Osteocyte (in vitro differentiated cells): ENCODE measurements around the gene TPCN2. TPM values are rescaled to one million over a fixed set of nuclear protein-coding genes. Genes with fewer than 3 reads are reported as not detected.

ENCODE experiments used
- DNase-seq: peaks from one replicate; pipeline ENCODE4 v3.0.0; 2021; ENCODE audit warnings: mixed read lengths; ENCODE audit not compliant: unreplicated experiment; ENCODE audit errors: extremely low spot score
- H3K27ac Mint-ChIP-seq: one replicate; pipeline ENCODE4 v1.8.0; 2021; ENCODE audit warnings: mild to moderate bottlenecking, mixed read lengths; ENCODE audit not compliant: unreplicated experiment
- H3K27me3 Mint-ChIP-seq: one replicate; pipeline ENCODE4 v1.8.0; 2021; ENCODE audit warnings: mixed read lengths; ENCODE audit not compliant: unreplicated experiment
- H3K36me3 Mint-ChIP-seq: one replicate; pipeline ENCODE4 v1.8.0; 2021; ENCODE audit warnings: mixed read lengths; ENCODE audit not compliant: unreplicated experiment
- H3K4me1 Mint-ChIP-seq: one replicate; pipeline ENCODE4 v1.8.0; 2021; ENCODE audit warnings: mixed read lengths; ENCODE audit not compliant: unreplicated experiment
- H3K4me3 Mint-ChIP-seq: one replicate; pipeline ENCODE4 v1.8.0; 2021; ENCODE audit warnings: mild to moderate bottlenecking, moderate library complexity, mixed read lengths; ENCODE audit not compliant: unreplicated experiment
- H3K9me3 Mint-ChIP-seq: one replicate; pipeline ENCODE4 v1.8.0; 2021; ENCODE audit warnings: mixed read lengths; ENCODE audit not compliant: unreplicated experiment
- total RNA-seq: library from RNA; stranded (reverse); gene quantifications from 2 replicates; pipeline ENCODE4 v1.2.1, GENCODE V29; 2021
- TF ChIP-seq, protein P1 (sequence below): fragments of 200-600 bp; sonication (generic); IDR thresholded peaks from 2 replicates; pipeline ENCODE4 v1.5.0; 2021; ENCODE audit warnings: antibody characterized with exemption, mild to moderate bottlenecking, moderate library complexity

The TPCN2 gene
- total RNA-seq, 1 donor from 2014 or later: 22.4 TPM

DNA sequence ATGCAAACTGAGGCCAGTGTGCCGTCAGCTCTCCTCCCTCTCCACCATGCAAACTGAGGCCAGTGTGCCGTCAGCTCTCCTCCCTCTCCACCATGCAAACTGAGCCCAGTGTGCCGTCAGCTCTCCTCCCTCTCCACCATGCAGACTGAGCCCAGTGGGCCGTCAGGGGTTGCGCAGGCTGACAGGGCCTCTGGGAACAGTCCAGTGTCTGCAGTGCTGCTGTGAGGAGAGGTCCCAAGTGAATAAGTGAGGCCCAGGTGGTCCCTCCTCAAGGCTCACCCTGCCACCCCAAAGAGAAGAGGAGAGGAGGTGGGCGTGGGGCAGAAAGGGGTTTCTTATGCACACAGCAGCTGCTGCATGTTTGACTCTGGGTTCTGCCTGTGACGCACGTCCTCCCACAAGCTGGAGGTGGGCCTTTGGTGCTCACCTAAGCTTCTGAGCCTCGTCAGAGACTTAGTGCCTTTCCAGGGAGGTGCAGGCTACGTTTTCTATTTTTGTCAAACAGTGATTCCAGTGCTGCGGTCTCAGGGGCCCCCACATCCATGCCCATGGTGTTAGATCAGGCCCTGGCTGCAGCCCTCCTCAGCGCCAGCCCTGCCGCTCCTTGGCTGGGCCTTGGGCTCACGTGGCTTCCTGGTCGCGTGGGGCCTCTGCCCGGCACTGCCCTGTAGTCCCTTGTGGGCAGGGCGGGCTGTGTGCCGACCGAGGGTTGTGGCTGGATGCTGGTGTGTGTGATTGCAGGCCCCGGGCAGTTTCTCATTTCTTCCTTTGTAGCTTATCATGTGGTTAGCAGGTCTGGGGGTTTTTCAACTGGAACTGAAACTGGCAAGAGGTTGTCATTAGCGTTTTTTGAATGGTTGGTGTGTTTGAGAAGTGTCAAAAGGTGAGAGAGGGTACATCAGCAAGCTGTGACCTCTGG is 7.1 kb downstream of the TPCN2 start:
- Mint-ChIP-seq H3K4me3 (no peak overlapping the region), H3K9me3 (no peaks in the 10 kb centered on the region), H3K4me1 (peaks cover 12% of the 10 kb centered on the region), H3K27ac (no peak overlapping the region), H3K27me3 (no peaks in the 10 kb centered on the region), H3K36me3 (peaks cover 6% of the 10 kb centered on the region)
- TF ChIP-seq, protein P1, sequence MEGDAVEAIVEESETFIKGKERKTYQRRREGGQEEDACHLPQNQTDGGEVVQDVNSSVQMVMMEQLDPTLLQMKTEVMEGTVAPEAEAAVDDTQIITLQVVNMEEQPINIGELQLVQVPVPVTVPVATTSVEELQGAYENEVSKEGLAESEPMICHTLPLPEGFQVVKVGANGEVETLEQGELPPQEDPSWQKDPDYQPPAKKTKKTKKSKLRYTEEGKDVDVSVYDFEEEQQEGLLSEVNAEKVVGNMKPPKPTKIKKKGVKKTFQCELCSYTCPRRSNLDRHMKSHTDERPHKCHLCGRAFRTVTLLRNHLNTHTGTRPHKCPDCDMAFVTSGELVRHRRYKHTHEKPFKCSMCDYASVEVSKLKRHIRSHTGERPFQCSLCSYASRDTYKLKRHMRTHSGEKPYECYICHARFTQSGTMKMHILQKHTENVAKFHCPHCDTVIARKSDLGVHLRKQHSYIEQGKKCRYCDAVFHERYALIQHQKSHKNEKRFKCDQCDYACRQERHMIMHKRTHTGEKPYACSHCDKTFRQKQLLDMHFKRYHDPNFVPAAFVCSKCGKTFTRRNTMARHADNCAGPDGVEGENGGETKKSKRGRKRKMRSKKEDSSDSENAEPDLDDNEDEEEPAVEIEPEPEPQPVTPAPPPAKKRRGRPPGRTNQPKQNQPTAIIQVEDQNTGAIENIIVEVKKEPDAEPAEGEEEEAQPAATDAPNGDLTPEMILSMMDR: no peak
- no peak for DNase-seq

DNA sequence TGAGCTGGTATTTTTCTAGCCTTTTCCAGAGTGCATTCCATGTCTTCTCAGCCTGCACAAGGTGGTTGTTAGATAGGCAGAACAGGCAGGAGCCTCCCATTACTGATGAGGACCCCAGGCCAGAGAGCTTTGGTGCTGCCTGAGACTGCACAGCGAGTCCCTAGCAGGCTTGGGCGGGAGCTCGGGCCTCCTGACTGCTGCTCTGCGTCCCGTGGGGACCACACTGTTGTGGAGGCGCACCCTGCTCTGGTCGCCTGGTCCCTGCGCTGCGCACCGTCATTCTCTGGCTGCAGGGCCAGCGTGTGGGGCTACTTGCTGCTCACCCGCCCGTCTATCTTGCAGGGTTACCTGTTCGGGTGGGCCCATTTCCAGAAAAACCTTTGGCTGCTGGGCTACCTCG is 8.5 kb downstream of the TPCN2 start:
- Mint-ChIP-seq H3K9me3 (no peaks in the 10 kb centered on the region), H3K27ac (no peak overlapping the region), H3K27me3 (no peaks in the 10 kb centered on the region), H3K4me3 (no peak overlapping the region), H3K36me3 (peaks cover 6% of the 10 kb centered on the region), H3K4me1 (peaks cover under 1% of the 10 kb centered on the region)
- no peak for DNase-seq
- TF ChIP-seq, protein P1: no peak

DNA sequence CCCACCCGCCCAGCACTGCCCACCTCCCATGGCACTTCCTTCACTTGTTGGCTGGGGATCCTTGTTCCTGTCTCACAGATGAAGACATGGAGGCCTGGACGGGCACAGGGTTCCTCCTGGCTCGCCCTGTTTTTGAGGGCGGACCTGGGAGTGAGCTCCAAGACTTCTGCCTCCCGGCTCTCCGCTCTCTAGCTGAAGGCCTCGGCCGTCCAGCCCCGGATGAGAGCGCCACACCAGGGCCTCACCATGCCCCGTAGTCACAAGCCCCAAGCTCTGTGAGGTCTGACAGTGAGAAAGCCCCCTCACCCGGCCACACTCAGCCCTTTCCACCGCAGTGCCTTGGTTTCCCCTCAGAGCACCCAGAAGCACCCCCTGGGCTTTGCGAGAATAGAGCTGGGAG is 9.1 kb downstream of the TPCN2 start:
- no peaks in the 10 kb centered on the region for H3K4me1 Mint-ChIP-seq
- TF ChIP-seq, protein P1: no peak
- no peaks in the 10 kb centered on the region for H3K9me3 Mint-ChIP-seq
- H3K4me3 Mint-ChIP-seq: no peak overlapping the region
- no peaks in the 10 kb centered on the region for H3K27me3 Mint-ChIP-seq
- peaks cover 6% of the 10 kb centered on the region for H3K36me3 Mint-ChIP-seq
- no peak for DNase-seq
- no peak overlapping the region for H3K27ac Mint-ChIP-seq

DNA sequence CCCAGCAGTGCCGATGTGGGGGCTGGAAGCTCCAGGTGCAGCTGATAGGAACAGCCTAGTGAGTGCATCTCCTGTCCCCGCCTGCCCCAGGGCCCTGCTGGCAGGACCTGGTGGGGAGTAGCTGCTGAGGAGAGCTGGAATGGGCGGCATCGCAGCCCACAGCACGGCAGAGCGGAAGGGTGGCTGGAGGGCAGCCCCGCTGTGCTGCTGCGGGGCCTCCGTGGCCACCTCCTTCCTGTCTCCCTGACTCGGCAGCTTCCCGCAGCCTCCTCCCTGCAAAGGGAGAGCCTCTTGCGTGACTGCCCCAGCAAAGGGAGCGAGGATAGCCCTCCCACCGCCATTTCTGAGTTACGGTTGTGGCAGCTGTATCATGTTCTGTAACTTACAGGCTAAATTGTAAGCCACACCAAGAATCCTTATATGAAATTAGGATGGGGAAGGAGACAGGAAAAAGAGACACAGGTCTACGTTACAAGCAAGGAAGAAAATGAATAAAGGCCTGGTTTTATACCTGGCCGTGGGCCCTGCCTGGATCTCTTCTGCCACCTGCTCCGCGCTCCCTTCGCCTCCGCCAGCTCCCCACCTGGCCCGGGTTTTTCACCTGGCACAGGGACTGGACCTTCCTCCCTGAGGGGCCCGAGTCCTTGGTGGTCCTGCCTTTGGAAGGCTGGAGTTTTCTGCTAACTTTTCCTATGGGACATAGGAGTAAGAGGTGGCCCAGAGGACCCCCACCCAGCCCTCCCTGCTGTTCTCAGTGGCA is 10.0 kb downstream of the TPCN2 start:
- Mint-ChIP-seq H3K36me3 (peaks cover 6% of the 10 kb centered on the region), H3K4me1 (no peaks in the 10 kb centered on the region), H3K4me3 (no peak overlapping the region), H3K9me3 (no peaks in the 10 kb centered on the region), H3K27me3 (no peaks in the 10 kb centered on the region), H3K27ac (no peak overlapping the region)
- no peak for DNase-seq
- TF ChIP-seq, protein P1: no peak

DNA sequence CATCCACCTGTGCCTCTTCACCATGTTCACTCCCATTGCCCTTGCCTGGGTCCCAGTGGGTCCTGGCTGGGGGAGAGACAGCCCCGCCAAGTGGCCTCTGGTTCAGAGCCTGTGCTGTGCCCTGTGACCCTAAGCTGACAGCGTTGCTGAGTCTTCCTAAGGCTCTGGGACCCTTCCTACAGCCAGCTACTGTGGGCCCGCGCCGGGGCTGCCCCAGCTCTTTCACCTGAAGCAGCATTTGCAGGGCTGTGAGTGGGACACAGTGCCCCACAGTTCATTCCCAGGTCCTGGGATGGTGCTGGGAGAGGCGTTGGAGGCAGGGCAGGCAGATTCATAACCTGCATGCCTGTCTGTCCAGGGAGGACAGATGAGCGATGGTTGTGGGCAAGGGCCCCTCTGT is 10.7 kb downstream of the TPCN2 start:
- peaks cover 6% of the 10 kb centered on the region for H3K36me3 Mint-ChIP-seq
- no peak overlapping the region for H3K27ac Mint-ChIP-seq
- no peaks in the 10 kb centered on the region for H3K9me3 Mint-ChIP-seq
- no peaks in the 10 kb centered on the region for H3K4me1 Mint-ChIP-seq
- H3K4me3 Mint-ChIP-seq: no peak overlapping the region
- no peak for DNase-seq
- TF ChIP-seq, protein P1: no peak
- H3K27me3 Mint-ChIP-seq: no peaks in the 10 kb centered on the region
